H1 (cell line): ENCODE measurements around the gene MDFI. TPM values are rescaled to one million over a fixed set of nuclear protein-coding genes. Genes with fewer than 3 reads are reported as not detected.

Source experiments
- CTCF ChIA-PET: fragments of 300-600 bp; sonication (Branson Sonifier 250); formaldehyde crosslinking; loops from one replicate; lab custom pipeline; 2021; ENCODE audit not compliant: partially characterized antibody; lab: Charles Lee
- POLR2A ChIA-PET: fragments of 300-600 bp; sonication (Branson Sonifier 250); formaldehyde crosslinking; loops from one replicate; lab custom pipeline; 2021; ENCODE audit warnings: inconsistent platforms; ENCODE audit not compliant: partially characterized antibody; lab: Charles Lee
- DNase-seq, 2 experiments: peaks; one replicate each; pipeline versions ENCODE4 v3.0.0 to v3.0.0-alpha.2; 2010 to 2022; ENCODE audit warnings: low spot score in 2 of 2, low read depth in 1 of 2, mixed read lengths in 1 of 2
- FAIRE-seq: peaks from 2 replicates; lab custom pipeline; 2011; peaks lifted over from hg19 to GRCh38; lab: Jason Lieb, UNC
- H2AFZ ChIP-seq: 2 replicates; pipeline ENCODE4 v1.8.1; 2012; ENCODE audit warnings: low read length, inconsistent platforms
- H2AK5ac ChIP-seq: 2 replicates; pipeline ENCODE4 v1.6.1; 2013; ENCODE audit warnings: low read depth, low read length
- H2BK120ac ChIP-seq: replicated peaks from 2 replicates; pipeline ENCODE3; 2013; ENCODE audit warnings: low read depth, low read length, inconsistent platforms
- H2BK12ac ChIP-seq: 2 replicates; pipeline ENCODE4 v1.6.1; 2013; ENCODE audit warnings: low read depth, low read length
- H2BK15ac ChIP-seq: 2 replicates; pipeline ENCODE4 v1.6.1; 2013; ENCODE audit warnings: low read length
- H2BK20ac ChIP-seq: 2 replicates; pipeline ENCODE4 v1.6.1; 2013; ENCODE audit warnings: low read length
- H2BK5ac ChIP-seq: 2 replicates; pipeline ENCODE4 v1.6.1; 2013; ENCODE audit warnings: low read depth, low read length
- H3K14ac ChIP-seq: 2 replicates; pipeline ENCODE4 v1.6.1; 2013; ENCODE audit warnings: inconsistent platforms; ENCODE audit not compliant: insufficient read length
- H3K18ac ChIP-seq: 2 replicates; pipeline ENCODE4 v1.6.1; 2013; ENCODE audit warnings: low read length; ENCODE audit errors: extremely low read depth
- H3K23ac ChIP-seq: 2 replicates; pipeline ENCODE4 v1.6.1; 2013; ENCODE audit warnings: inconsistent platforms; ENCODE audit not compliant: insufficient read length
- H3K23me2 ChIP-seq: 2 replicates; pipeline ENCODE4 v1.6.1; 2013; ENCODE audit warnings: low read depth, low read length
- H3K27ac ChIP-seq: 2 replicates; pipeline ENCODE4 v1.6.1; 2011; ENCODE audit warnings: low read depth, low read length, inconsistent platforms
- H3K27me3 ChIP-seq, 4 experiments: replicated peaks in 1 of 4; 1 replicate in 1 of 4; 2 replicates in 3 of 4; pipeline versions ENCODE4 v1.6.1 to v1.8.1; 2011 to 2013; ENCODE audit warnings: low read length in 3 of 4, mild to moderate bottlenecking in 3 of 4, inconsistent platforms in 2 of 4, mixed read lengths in 2 of 4, moderate library complexity in 1 of 4; ENCODE audit not compliant: control insufficient read depth in 3 of 4, insufficient read depth in 3 of 4; ENCODE audit errors: extremely low read depth in 1 of 4
- H3K36me3 ChIP-seq, 4 experiments: 2 replicates each; pipeline versions ENCODE4 v1.6.1 to v1.8.1; 2011 to 2013; ENCODE audit warnings: mild to moderate bottlenecking in 4 of 4, low read length in 3 of 4, moderate library complexity in 2 of 4, control low read depth in 1 of 4, inconsistent platforms in 1 of 4; ENCODE audit not compliant: insufficient read depth in 4 of 4, control insufficient read depth in 2 of 4
- H3K4ac ChIP-seq: replicated peaks from 2 replicates; pipeline ENCODE3; 2013; ENCODE audit warnings: low read length, low read depth, mixed read lengths, inconsistent platforms; ENCODE audit not compliant: insufficient read length
- H3K4me1 ChIP-seq, 4 experiments: replicated peaks in 1 of 4; 1 replicate in 1 of 4; 2 replicates in 3 of 4; pipeline versions ENCODE4 v1.6.1 to v1.8.1; 2011 to 2013; ENCODE audit warnings: low read length in 3 of 4, inconsistent platforms in 2 of 4, mixed read lengths in 1 of 4; ENCODE audit not compliant: insufficient read depth in 4 of 4, control insufficient read depth in 3 of 4
- H3K4me2 ChIP-seq, 2 experiments: 2 replicates each; pipeline versions ENCODE4 v1.6.1 to v1.8.1; 2011 to 2013; ENCODE audit warnings: low read depth in 2 of 2, low read length in 2 of 2, control low read depth in 1 of 2, inconsistent platforms in 1 of 2, mild to moderate bottlenecking in 1 of 2; ENCODE audit not compliant: insufficient read depth in 1 of 2
- H3K4me3 ChIP-seq, 4 experiments: fragments of 200-600, 300-600 bp in 1 of 4; sonication (generic), shearing (Covaris generic), sonication (Bioruptor Twin) in 1 of 4; 2 replicates each; pipeline versions ENCODE4 v1.5.1 to v1.8.1; 2011 to 2016; ENCODE audit warnings: low read length in 4 of 4, low read depth in 3 of 4, control low read depth in 2 of 4, inconsistent platforms in 2 of 4, mild to moderate bottlenecking in 2 of 4, mixed read lengths in 1 of 4, moderate library complexity in 1 of 4; ENCODE audit not compliant: insufficient read depth in 2 of 4; ENCODE audit errors: extremely low read depth in 1 of 4
- H3K56ac ChIP-seq: replicated peaks from 2 replicates; pipeline ENCODE3; 2013; ENCODE audit warnings: low read depth, mild to moderate bottlenecking, mixed read lengths, low read length, inconsistent platforms; ENCODE audit not compliant: insufficient read length
- H3K79me1 ChIP-seq: 2 replicates; pipeline ENCODE4 v1.6.1; 2013; ENCODE audit warnings: low read depth, low read length, control low read depth
- H3K79me2 ChIP-seq, 2 experiments: 2 replicates each; pipeline versions ENCODE4 v1.6.1 to v1.8.1; 2012 to 2013; ENCODE audit warnings: low read length in 2 of 2, mild to moderate bottlenecking in 2 of 2, inconsistent platforms in 1 of 2; ENCODE audit not compliant: insufficient read depth in 2 of 2, control insufficient read depth in 1 of 2
- H3K9ac ChIP-seq, 4 experiments: replicated peaks in 1 of 4; 1 replicate in 1 of 4; 2 replicates in 3 of 4; pipeline versions ENCODE4 v1.6.1 to v1.8.1; 2011 to 2013; ENCODE audit warnings: low read depth in 3 of 4, low read length in 3 of 4, control low read depth in 2 of 4, mild to moderate bottlenecking in 2 of 4, moderate library complexity in 2 of 4, inconsistent platforms in 1 of 4; ENCODE audit errors: extremely low read depth in 1 of 4
- H3K9me3 ChIP-seq, 2 experiments: 2 replicates each; pipeline versions ENCODE4 v1.6.1 to v1.8.1; 2012 to 2013; ENCODE audit warnings: mild to moderate bottlenecking in 2 of 2, moderate library complexity in 2 of 2, control low read depth in 1 of 2, inconsistent platforms in 1 of 2, low read depth in 1 of 2, low read length in 1 of 2, mixed read lengths in 1 of 2; ENCODE audit not compliant: insufficient read depth in 2 of 2
- H4K20me1 ChIP-seq, 2 experiments: replicated peaks in 1 of 2; 2 replicates each; pipeline versions ENCODE3 to v1.8.1; 2011 to 2013; ENCODE audit warnings: inconsistent platforms in 2 of 2, low read length in 2 of 2, mild to moderate bottlenecking in 1 of 2; ENCODE audit not compliant: insufficient read depth in 2 of 2, control insufficient read depth in 1 of 2
- H4K5ac ChIP-seq: 2 replicates; pipeline ENCODE4 v1.6.1; 2013; ENCODE audit warnings: low read length, low read depth, mixed read lengths, inconsistent platforms; ENCODE audit not compliant: insufficient read length
- H4K8ac ChIP-seq: 2 replicates; pipeline ENCODE4 v1.8.0; 2013; ENCODE audit warnings: mild to moderate bottlenecking, moderate library complexity, low read length, inconsistent platforms; ENCODE audit not compliant: insufficient read depth; ENCODE audit errors: extremely low read depth
- H4K91ac ChIP-seq: replicated peaks from 2 replicates; pipeline ENCODE3; 2013; ENCODE audit warnings: low read length, mixed read lengths, inconsistent platforms; ENCODE audit not compliant: insufficient read length
- BCL11A ChIP-seq, 2 experiments: IDR thresholded peaks; one replicate each; pipeline ENCODE4 v1.6.1; 2011; ENCODE audit warnings: low read depth in 2 of 2, low read length in 2 of 2, mild to moderate bottlenecking in 2 of 2
- CBX8 ChIP-seq: fragments of 300-800, 300-1000 bp; sonication (generic); IDR thresholded peaks from 2 replicates; pipeline ENCODE4 v1.7.1; 2016; ENCODE audit warnings: low read depth, low read length, borderline replicate concordance
- E2F6 ChIP-seq: IDR thresholded peaks from 2 replicates; pipeline ENCODE4 v1.6.1; 2012; ENCODE audit warnings: inconsistent platforms
- GABPA ChIP-seq: IDR thresholded peaks from 2 replicates; pipeline ENCODE4 v1.6.1; 2011; ENCODE audit warnings: mild to moderate bottlenecking, low read length, moderate library complexity, borderline replicate concordance; ENCODE audit not compliant: insufficient read depth
- NANOG ChIP-seq: IDR thresholded peaks from 2 replicates; pipeline ENCODE4 v1.6.1; 2011; ENCODE audit warnings: low read length, low read depth, mild to moderate bottlenecking, inconsistent platforms; ENCODE audit not compliant: insufficient read depth, poor library complexity, severe bottlenecking
- PHF8 ChIP-seq: fragments of 200-600 bp; sonication (generic); conservative IDR thresholded peaks from 2 replicates; pipeline ENCODE4 v1.7.1; 2012; ENCODE audit warnings: low read depth, mild to moderate bottlenecking, inconsistent platforms, low read length, moderate library complexity
- RXRA ChIP-seq: IDR thresholded peaks from 2 replicates; pipeline ENCODE4 v1.6.1; 2011; ENCODE audit warnings: low read depth, mild to moderate bottlenecking, low read length, moderate library complexity; ENCODE audit not compliant: insufficient read depth
- SAP30 ChIP-seq: fragments of 300-600 bp; sonication (generic); IDR thresholded peaks from 2 replicates; pipeline ENCODE4 v1.7.1; 2012; ENCODE audit warnings: low read length, moderate library complexity, mild to moderate bottlenecking, inconsistent platforms; ENCODE audit not compliant: insufficient read depth, insufficient replicate concordance
- SIX5 ChIP-seq: IDR thresholded peaks from 2 replicates; pipeline ENCODE4 v1.6.1; 2011; ENCODE audit warnings: mild to moderate bottlenecking, low read depth, low read length
- SUZ12 ChIP-seq: fragments of 200-600 bp; sonication (generic); IDR thresholded peaks from 2 replicates; pipeline ENCODE4 v1.6.1; 2012; ENCODE audit warnings: mild to moderate bottlenecking, inconsistent platforms, low read length, moderate library complexity, mixed read lengths
- TAF1 ChIP-seq: IDR thresholded peaks from 2 replicates; pipeline ENCODE4 v1.6.1; 2011; ENCODE audit warnings: mild to moderate bottlenecking, low read depth, low read length
- TEAD4 ChIP-seq: IDR thresholded peaks from 2 replicates; pipeline ENCODE4 v1.6.1; 2012; ENCODE audit warnings: low read depth, low read length, inconsistent platforms, mixed read lengths
- WGBS, 2 experiments: shearing (Covaris generic) in 1 of 2; methylation state at CpG; one replicate each; pipeline versions ENCODE4 v1.1.6 to v1.1.7; 2013 to 2015; ENCODE audit warnings: low lambda C conversion rate in 2 of 2, mixed read lengths in 2 of 2, inconsistent platforms in 1 of 2, low coverage in 1 of 2, missing lambda C conversion rate in 1 of 2; ENCODE audit not compliant: insufficient replicate concordance in 2 of 2, insufficient coverage in 1 of 2, insufficient read length in 1 of 2; ENCODE audit errors: extremely low coverage in 1 of 2, missing lambda C conversion rate in 1 of 2; 5-methylcytosine and 5-hydroxymethylcytosine counted together
- polyA plus RNA-seq, 7 experiments: library from polyadenylated mRNA; depleted of rRNA in 3 of 7; stranded (reverse) in 5 of 7; unstranded in 2 of 7; fragments of >200 nt in 5 of 7; fragments of 200-250 nt in 2 of 7; gene quantifications; 1 replicate in 5 of 7; 2 replicates in 1 of 7; 4 replicates in 1 of 7; pipeline versions ENCODE4 v1.2.1 to v1.2.3, GENCODE V29; 2011 to 2013; ENCODE audit warnings: missing spikeins in 2 of 7, mixed read lengths in 2 of 7
- total RNA-seq: library from RNA; stranded (reverse); fragmentation: NEBNext Ultra II Directional; extraction: Animal tissue kit (Norgen Biotek cat#: 25700); gene quantifications from 2 replicates; pipeline ENCODE4 v1.2.1, GENCODE V29; 2021

The MDFI gene
- total and polyA plus RNA-seq, 2 of the 8 experiments (the other 6 are each of a cell fraction or from before 2014, with no cell fraction given), result 41.0 to 65.6 TPM

- no peaks in the 10 kb centered on the region for H3K79me1 ChIP-seq
- peaks cover 0 to 2% of the 10 kb centered on the region in 2 experiments for H4K20me1 ChIP-seq
- no peak overlapping the region for H4K91ac ChIP-seq
- no peak overlapping the region for H3K23ac ChIP-seq
- no peaks in the 10 kb centered on the region for H3K79me2 ChIP-seq
- H3K27ac ChIP-seq, result no peak overlapping the region
- no peak overlapping the region for H2AFZ ChIP-seq
- no peaks in the 10 kb centered on the region for H3K23me2 ChIP-seq
- H2BK20ac ChIP-seq, result no peak overlapping the region
- FAIRE-seq, result no peak
- no peak overlapping the region for H3K18ac ChIP-seq
- H3K4ac ChIP-seq, result no peak overlapping the region
- no peak overlapping the region for H2BK5ac ChIP-seq
- no peak overlapping the region for H3K4me3 ChIP-seq
- H2BK15ac ChIP-seq, result no peak overlapping the region
- H3K14ac ChIP-seq, result no peak overlapping the region
- no peak overlapping the region for H3K9ac ChIP-seq
- H2BK120ac ChIP-seq, result no peak overlapping the region
- no peak overlapping the region for H4K5ac ChIP-seq
- no peaks in the 10 kb centered on the region for H3K36me3 ChIP-seq
- no peak overlapping the region for H4K8ac ChIP-seq
- no peak overlapping the region for H3K4me2 ChIP-seq
- CTCF ChIA-PET, result interaction anchor here (1.0 to 12.5 kb wide), 9 partner anchors 9 to 392 kb away, joined by 3 to 181 read pairs (median 4); no protein-coding TSS in a partner anchor
- no peaks in the 10 kb centered on the region for H3K9me3 ChIP-seq
- POLR2A ChIA-PET, result interaction anchor here (1.7 kb wide), 1 partner anchor 17 kb away, joined by 4 read pairs; no protein-coding TSS in a partner anchor
- WGBS, 2 experiments, result 82% methylated on average over 2 of the region's 2 CpGs; no CpG with 5 or more reads in 1 of the 2 experiments
- no peak for DNase-seq
- H3K4me1 ChIP-seq, result peaks cover 0 to 8% (median 2%) of the 10 kb centered on the region in 4 experiments; a peak in 5 of 7 replicates
- no peaks in the 10 kb centered on the region; a peak in 2 of 7 replicates for H3K27me3 ChIP-seq
- 0 out of 2 replicates have a peak overlapping the region, but pooled peaks have one; percentile 6 for H2BK12ac ChIP-seq
- H3K56ac ChIP-seq, result no peak overlapping the region
- no peak overlapping the region for H2AK5ac ChIP-seq
- TF ChIP-seq GABPA, result no peak
- no peak for TF ChIP-seq NANOG
- no peak for TF ChIP-seq SUZ12
- no peak for TF ChIP-seq TAF1
- TF ChIP-seq SIX5, result no peak
- no peak for TF ChIP-seq E2F6
- TF ChIP-seq PHF8, result no peak
- no peak for TF ChIP-seq BCL11A (IDR thresholded peaks at IDR 0.05; ENCODE audit: low read depth in 2 of 2, low read length in 2 of 2)
- TF ChIP-seq SAP30, result no peak
- TF ChIP-seq TEAD4, result no peak
- TF ChIP-seq RXRA, result no peak
- TF ChIP-seq CBX8, result no peak
Observed at GRCh38 chr6:41699063-41699462, 60.8 kb downstream of the MDFI start.
